ENCODE results near the gene HEATR3. TPM values are rescaled to one million over a fixed set of nuclear protein-coding genes. Genes with fewer than 3 reads are reported as not detected.
"Not testable (repeated sequence)": the region's sequence is repeated elsewhere in the genome, so short reads cannot be mapped to it uniquely, and the experiment has no call there.

HEATR3 gene
- total and polyA plus RNA-seq, 3 donors from 2014 or later, result 13.5 to 51.2 (median 44.0) TPM

DNA sequence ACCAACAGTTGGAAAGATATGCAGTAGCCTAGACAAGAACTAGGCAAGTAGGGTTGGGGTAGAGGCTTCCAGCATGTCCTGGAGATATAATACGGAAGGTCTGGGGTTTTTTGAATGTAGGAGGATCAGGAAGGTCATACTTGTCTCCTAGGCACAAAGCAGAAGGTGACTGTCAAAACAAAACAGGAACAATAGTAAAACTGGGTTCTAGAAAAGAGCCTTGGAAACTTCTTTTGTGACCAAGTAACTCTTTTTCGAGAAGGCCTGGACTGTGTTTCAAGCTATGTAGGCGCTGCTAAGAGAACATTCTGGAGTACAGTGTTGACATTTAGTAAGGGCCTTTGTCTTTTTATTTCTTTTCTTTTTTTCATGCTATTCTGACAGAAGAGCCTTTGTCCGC, 60.4 kb downstream of the HEATR3 start:
- TF ChIP-seq, protein P1, sequence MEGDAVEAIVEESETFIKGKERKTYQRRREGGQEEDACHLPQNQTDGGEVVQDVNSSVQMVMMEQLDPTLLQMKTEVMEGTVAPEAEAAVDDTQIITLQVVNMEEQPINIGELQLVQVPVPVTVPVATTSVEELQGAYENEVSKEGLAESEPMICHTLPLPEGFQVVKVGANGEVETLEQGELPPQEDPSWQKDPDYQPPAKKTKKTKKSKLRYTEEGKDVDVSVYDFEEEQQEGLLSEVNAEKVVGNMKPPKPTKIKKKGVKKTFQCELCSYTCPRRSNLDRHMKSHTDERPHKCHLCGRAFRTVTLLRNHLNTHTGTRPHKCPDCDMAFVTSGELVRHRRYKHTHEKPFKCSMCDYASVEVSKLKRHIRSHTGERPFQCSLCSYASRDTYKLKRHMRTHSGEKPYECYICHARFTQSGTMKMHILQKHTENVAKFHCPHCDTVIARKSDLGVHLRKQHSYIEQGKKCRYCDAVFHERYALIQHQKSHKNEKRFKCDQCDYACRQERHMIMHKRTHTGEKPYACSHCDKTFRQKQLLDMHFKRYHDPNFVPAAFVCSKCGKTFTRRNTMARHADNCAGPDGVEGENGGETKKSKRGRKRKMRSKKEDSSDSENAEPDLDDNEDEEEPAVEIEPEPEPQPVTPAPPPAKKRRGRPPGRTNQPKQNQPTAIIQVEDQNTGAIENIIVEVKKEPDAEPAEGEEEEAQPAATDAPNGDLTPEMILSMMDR (IDR thresholded peaks at IDR 0.05), result no peak
- TF ChIP-seq POLR2A (IDR thresholded peaks at IDR 0.05), result no peak
- H3K27me3 ChIP-seq, result no peaks in the 10 kb centered on the region
- no peaks in the 10 kb centered on the region for H3K4me1 ChIP-seq
- intact Hi-C loops (cut with DNase I; ENCODE audit: low total_unique reads), result no loop called here
- H3K9me3 ChIP-seq, result no peaks in the 10 kb centered on the region
- H3K4me3 ChIP-seq, result no peak overlapping the region
- WGBS, 2 donors, result 89 to 92% methylated on average over 4 of the region's 4 CpGs
- no peak for DNase-seq
- no peaks in the 10 kb centered on the region for H3K36me3 ChIP-seq (ENCODE audit: low read depth, missing control alignments)
- H3K27ac ChIP-seq, result no peak overlapping the region

DNA sequence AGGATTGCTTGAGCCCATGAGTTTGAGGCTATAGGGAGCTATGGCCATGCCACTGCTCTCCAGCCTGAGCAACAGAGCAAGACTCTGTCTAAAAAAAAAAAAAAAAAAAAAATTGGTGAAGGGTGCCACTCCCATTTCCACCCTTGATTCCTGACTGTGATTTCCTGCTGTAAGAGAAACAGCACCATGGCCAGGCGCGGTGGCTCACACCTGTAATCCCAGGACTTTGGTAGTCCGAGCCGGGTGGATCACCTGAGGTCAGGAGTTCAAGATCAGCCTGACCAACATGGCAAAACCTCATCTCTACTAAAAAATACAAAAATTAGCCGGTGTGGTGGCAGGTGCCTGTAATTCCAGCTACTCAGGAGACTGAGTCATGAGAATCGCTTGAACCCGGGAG, 66.8 kb downstream of the HEATR3 start:
- H3K27ac ChIP-seq; H3K4me1 ChIP-seq; intact Hi-C loops (cut with DNase I; ENCODE audit: low total_unique reads); H3K27me3 ChIP-seq; H3K9me3 ChIP-seq; H3K4me3 ChIP-seq; H3K36me3 ChIP-seq (ENCODE audit: low read depth, missing control alignments); DNase-seq: not testable (repeated sequence)
- WGBS, 2 donors, result 91 to 97% methylated on average over 7 of the region's 7 CpGs

DNA sequence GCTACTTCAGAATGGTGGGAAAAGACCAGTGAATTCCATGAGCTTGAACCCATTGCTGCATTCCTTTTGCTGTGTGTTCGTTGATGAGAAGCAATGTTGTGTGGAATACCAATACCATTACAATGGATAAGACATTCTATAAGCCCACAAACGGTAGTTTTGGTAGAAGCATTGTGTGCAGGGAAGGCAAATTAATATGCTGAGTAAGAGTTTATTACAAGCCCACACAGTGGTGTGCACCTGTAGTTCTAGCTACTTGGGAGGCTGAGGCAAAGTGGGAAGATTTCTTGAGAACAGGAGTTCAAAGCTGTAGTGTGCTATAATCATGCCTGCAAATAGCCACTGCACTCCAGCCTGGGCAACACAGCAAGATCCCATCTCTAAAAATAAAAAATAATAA, 67.4 kb downstream of the HEATR3 start:
- H3K4me3 ChIP-seq, result no peak overlapping the region
- no peak for TF ChIP-seq POLR2A (IDR thresholded peaks at IDR 0.05)
- TF ChIP-seq, protein P1 (IDR thresholded peaks at IDR 0.05), result no peak
- DNase-seq, result no peak
- H3K9me3 ChIP-seq, result no peaks in the 10 kb centered on the region
- H3K27me3 ChIP-seq, result no peaks in the 10 kb centered on the region
- H3K27ac ChIP-seq, result no peak overlapping the region
- 32 to 41% methylated on average over 2 of the region's 2 CpGs for WGBS, 2 donors
- no peaks in the 10 kb centered on the region for H3K4me1 ChIP-seq
- H3K36me3 ChIP-seq (ENCODE audit: low read depth, missing control alignments), result no peaks in the 10 kb centered on the region
- intact Hi-C loops (cut with DNase I; ENCODE audit: low total_unique reads), result no loop called here

DNA sequence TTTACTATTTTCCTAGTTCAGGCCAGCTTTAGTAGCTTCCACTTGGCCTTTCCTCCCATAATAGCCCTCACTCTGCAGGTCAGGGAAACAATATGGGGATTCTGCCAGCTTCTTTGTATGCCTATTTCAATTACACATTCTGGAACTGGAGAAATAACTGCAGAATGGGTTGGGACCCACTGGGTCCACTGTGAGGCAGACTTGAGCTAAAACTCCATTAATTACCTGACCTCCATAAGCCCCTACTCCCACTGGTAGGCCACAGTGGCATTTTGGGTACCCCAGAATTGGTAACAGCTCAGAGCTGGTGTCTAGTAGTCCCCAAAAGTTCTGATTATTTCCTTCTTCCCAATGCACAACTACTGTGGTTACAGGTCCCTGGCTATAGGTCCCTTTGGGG, 70.6 kb downstream of the HEATR3 start:
- Histone ChIP-seq H3K9me3 (no peaks in the 10 kb centered on the region), H3K4me3 (no peak overlapping the region), H3K27ac (no peak overlapping the region), H3K4me1 (no peaks in the 10 kb centered on the region), H3K27me3 (no peaks in the 10 kb centered on the region), H3K36me3 (ENCODE audit: low read depth, missing control alignments) (no peaks in the 10 kb centered on the region)
- no peak for DNase-seq
- no peak for TF ChIP-seq POLR2A (IDR thresholded peaks at IDR 0.05)
- TF ChIP-seq, protein P1 (IDR thresholded peaks at IDR 0.05), result no peak
- intact Hi-C loops (cut with DNase I; ENCODE audit: low total_unique reads), result no loop called here

DNA sequence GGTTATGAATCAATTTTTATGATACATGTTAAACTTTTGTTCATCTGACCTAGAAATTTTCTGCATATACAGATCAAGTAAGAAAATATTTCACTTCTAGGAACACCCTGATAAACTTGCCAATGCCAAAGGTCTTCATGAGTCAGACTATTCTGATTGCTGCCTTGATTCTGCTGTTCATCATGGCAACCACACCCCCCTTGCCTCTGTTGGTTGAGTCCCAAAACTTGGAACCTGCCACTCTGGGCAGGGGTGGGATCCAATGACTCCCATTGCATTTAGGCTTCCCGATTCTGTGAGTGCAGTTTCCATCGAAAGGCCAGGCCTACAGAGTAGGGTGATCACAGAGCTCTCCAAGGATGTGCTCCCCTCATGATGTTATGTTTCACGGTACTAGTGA, 71.5 kb downstream of the HEATR3 start:
- intact Hi-C loops (cut with DNase I; ENCODE audit: low total_unique reads), result no loop called here
- Histone ChIP-seq H3K4me1 (no peaks in the 10 kb centered on the region), H3K9me3 (no peaks in the 10 kb centered on the region), H3K27ac (no peak overlapping the region), H3K27me3 (no peaks in the 10 kb centered on the region), H3K4me3 (no peak overlapping the region), H3K36me3 (ENCODE audit: low read depth, missing control alignments) (no peaks in the 10 kb centered on the region)
- 89 to 100% methylated on average over 3 of the region's 3 CpGs for WGBS, 2 donors
- no peak for TF ChIP-seq POLR2A (IDR thresholded peaks at IDR 0.05)
- TF ChIP-seq, protein P1 (IDR thresholded peaks at IDR 0.05), result no peak
- DNase-seq, result no peak
